NCI-H226 (cell line): ENCODE measurements around the gene KANK3.
"Not testable (repeated sequence)": the region's sequence is repeated elsewhere in the genome, so short reads cannot be mapped to it uniquely, and the experiment has no call there.

Experiments used
- DNase-seq: peaks from one replicate; pipeline ENCODE4 v3.0.0-alpha.2; 2015

KANK3 gene

GRCh38 chr19:8370176-8371010 lies 27.3 kb upstream of the KANK3 start:
- DNase-seq = no peak

DNA sequence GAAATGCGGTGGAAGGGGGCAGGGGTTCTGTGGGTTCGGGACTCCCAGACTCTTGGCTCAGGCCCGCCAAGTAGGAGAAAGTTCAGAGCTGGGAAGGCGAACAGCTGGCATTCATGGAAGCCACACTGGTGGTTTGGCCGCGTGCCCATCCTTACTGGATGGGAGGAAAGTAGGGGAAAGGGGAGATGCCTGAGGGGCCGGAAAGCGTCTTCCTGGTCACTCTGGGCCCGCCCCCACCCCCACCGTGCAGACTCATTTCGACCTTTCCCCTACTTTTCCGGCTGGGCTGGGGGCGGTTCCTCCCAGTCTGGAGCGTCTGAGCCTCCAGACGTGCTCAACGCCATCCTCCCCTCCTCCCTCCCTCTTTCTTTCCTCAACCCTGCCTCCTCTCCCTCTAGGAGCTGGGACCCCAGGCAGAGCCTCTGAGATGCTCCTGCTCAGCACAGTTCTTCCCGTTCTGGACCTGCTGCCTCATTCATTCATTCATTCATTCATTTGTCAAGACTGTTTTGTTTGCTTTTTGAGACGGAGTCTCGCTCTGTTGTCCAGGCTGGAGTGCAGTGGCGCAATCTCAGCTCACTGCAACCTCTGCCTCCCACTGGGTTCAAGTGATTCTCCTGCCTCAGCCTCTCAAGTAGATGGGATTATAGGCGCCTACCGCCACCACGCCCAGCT lies 24.4 kb upstream of the KANK3 start:
- peak; percentile 85 for DNase-seq

GRCh38 chr19:8366961-8367326 lies 23.9 kb upstream of the KANK3 start:
- no peak for DNase-seq

- no peak for DNase-seq
Measured at GRCh38 chr19:8366121-8366581, 23.1 kb upstream of the KANK3 start.

GRCh38 chr19:8363803-8364771 lies 21.0 kb upstream of the KANK3 start, which contains the start of gene ANGPTL4:
ANGPTL4 (plus strand) TSS chr19:8364155; CDS start chr19:8364322, 167 bp downstream.
- no peak for DNase-seq

- peak; percentile 99 for DNase-seq
Measured at GRCh38 chr19:8361921-8362793, 19.1 kb upstream of the KANK3 start.

DNA sequence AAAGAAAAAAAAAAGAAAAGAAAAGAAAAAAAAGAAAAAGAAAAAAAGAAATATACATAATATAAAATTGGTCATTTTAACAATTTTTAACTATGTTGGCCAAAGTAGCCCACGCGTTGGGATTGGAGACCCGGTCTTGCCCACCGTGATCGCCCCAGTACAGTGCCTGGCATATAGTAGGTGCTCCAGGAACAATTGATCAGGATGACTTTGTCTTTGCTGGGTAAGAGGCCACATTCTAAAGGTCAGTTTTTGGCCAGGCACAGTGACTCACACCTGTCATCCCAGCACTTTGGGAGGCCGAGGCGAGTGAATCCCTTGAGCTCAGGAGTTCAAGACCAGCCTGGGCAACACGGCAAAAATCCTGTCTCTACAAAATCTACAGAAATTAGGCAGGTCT lies 17.1 kb upstream of the KANK3 start:
- no peak for DNase-seq

DNA sequence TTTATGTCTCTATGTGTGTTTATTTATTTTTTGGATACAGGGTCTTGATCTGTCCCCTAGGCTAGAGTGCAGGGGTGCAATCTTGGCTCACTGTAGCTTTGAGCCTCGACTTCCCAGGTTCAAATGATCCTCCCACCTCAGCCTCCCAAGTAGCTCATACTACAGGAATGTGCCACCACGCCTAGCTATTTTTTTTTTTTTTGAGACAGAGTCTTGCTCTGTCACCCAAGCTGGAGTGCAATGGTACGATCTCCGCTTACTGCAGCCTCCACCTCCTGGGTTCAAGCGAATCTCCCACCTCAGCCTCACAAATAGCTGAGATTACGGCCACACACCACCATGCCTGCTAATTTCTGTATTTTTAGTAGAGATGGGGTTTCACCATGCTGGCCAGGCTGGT lies 15.9 kb upstream of the KANK3 start:
- DNase-seq = no peak

- no peak for DNase-seq
Measured at GRCh38 chr19:8357007-8357521, 14.0 kb upstream of the KANK3 start.

DNA sequence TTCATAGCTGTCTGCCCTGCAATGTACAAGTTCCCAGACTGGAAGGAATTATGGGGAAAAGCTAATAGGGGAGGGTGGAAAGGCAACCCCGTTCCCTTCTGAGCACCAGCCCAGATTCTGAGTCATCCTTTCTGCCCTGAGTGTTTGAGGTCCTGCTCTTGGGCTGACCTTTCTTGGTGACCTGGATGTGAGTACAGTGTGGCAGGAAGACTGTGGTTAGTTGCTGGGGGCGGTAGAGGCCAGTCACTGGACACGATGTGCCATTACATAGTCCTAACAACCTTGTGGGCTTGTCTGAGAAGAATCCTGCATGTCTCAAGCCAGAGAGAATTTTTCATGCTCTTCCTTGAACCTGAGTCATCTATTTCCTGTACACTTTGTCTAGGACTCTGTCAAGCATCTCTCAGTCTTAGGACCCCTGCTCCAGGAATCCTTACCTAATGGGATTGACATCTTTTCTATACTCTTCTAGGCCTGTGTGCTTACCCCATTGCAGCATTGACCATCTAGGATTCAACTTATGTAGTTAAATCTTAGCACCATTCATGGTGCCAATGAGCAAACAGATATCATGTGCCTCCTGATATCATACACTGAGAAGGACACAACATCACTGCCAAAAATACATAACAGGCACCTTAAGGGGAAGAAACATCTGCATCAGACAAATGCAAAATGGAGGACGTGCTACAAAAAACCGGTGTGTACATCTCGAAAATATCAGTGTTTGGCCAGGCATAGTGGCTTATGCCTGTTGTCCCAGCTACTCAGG lies 12.8 kb upstream of the KANK3 start:
- DNase-seq = peak; percentile 89

DNA sequence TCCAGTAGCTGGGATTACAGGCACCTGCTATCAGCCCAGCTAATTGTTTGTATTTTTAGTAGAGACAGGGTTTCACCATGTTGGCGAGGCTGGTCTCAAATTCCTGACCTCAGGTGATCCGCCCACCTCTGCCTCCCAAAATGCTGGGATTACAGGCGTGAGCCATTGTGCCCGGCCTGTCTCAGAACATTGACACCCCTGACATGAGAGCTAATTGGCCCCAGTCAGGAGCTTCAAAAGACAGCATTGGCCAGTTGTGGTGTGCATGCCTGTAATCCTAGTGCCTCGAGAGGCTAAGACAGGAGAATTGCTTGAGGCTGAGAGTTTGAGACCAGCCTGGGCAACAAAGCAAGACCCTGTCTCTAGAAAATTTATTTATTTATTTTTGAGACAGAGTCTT lies 9.8 kb upstream of the KANK3 start:
- DNase-seq = not testable (repeated sequence)

DNA sequence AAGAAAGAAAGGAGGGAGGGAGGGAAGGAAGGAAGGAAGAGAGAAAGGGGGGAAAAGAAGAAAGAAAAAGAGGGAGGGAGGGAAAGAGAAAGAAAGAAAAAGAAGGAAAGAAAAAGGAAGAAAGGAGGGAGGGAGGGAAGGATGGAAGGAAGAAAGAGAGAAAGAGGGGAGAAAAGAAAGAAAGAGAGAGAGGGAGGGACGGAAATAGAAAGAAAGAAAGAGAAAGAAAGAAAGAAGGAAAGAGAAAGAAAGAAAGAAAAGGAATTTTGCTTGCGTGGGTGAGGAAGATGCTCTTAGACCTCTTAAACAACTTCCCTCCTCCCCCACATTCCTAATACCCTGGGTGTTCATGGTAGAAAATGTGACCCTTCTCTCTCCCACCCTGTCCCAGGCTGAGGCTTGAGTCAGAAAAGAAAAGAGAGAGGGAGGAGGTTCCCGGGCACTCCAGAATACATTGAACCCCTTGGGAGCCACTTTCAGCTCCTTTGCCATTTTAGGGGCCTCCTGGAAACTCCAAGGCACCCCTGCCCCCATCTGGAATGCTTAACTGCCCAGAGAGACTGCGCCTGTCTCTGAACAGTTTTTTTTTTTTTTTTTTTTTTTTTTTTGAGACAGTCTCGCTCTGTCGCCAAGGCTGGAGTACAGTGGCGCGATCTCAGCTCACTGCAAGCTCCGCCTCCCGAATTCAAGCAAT lies 9.2 kb upstream of the KANK3 start:
- peak; percentile 38 for DNase-seq

DNA sequence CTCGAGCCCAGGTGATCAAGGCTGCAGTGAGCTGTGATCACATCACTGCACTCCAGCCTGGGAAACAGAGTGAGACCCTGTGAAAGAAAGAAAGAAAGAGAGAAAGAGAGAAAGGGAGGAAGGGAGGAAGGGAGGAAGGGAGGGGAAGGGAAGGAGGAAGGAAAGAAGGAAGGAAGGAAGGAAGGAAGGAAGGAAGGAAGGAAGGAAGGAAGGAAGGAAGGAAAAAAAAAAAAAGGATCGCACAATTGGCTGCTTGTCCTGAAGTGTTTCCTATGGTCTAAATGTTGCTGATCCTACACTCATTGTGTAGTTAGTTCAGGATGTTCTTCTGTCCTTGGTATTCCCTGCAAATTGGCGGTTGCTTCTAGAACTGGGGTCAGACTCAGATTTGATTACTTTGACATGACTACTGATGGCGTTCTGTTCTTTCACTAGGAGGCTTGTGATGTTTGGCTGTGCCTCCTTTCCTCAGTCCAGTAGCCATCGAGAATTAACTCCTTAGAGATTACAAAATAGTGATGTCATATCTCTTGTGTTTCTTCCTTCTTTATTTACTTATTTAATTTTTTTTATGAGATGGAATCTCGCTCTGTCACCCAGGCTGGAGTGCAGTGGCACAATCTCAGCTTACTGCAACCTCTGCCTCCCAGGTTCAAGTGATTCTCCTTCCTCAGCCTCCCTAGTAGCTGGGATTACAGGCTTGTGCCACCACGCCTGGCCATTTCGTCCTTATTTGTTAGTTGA lies 6.7 kb upstream of the KANK3 start:
- not testable (repeated sequence) for DNase-seq

GRCh38 chr19:8343483-8343844 lies 402 bp upstream of the KANK3 start:
- DNase-seq = no peak

GRCh38 chr19:8342316-8342683 lies 762 bp downstream of the KANK3 start:
- no peak for DNase-seq

DNA sequence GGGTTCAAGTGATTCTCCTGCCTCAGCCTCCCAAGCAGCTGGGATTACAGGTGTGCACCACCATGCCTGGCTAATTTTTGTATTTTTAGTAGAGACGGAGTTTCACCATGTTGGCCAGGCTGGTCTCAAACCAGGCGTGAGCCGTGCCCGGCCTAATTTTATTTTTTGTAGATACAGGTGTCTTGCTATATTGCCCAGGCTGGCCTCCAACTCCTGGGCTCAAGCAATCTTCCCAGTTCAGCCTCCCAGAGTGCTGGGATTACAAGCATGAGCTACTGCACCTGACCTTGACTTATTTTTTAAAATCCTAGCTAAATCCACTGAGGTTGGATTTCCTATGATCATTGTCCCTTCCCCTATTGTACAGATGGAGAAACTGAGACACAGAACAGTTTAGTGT lies 1.6 kb downstream of the KANK3 start:
- DNase-seq = not testable (repeated sequence)

- DNase-seq = no peak
Measured at GRCh38 chr19:8340341-8341096, 2.5 kb downstream of the KANK3 start.

DNA sequence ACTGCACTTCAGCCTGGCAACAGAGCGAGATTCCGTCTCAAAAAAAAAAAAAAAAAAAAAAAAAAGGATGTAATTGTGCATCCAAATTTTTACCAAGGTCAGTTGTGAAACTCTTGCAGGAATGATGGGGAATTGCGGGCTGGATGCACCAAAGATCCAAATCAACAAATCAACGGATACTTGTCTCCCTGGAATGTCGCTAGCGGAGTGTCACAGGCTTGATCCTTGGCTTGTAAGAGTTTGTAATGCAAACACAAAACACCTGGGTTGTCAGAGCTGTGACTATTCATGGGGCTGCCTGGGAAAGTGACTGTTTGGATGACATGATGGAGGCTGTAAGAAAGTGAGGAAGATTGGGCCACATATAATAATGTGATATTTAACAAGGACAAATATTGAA lies 4.2 kb downstream of the KANK3 start:
- no peak for DNase-seq

DNA sequence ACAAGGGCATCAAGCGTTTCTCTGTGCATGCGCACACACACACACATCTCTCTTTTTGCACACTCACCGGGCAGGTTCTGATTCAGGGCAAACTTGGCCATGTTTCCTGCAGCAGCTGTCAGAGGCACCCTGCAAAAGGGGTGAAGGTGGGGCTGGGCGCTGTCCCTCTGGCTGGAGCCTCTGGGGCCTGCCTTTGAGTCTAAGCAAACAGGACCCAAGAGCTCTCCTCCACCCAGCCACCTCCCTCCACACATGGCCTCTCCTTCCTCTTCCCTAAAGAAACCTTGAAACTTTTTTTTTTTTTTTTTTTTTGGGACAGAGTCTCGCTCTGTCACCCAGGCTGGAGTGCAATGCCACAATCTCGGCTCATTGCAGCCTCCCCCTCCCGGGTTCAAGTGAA lies 5.3 kb downstream of the KANK3 start:
- DNase-seq = no peak
